ENCODE results near the gene PRIM2.
A peak's percentile ranks its signal among the peaks of the same experiment; 100 is the strongest.
"Not testable (repeated sequence)": the region's sequence is repeated elsewhere in the genome, so short reads cannot be mapped to it uniquely, and the experiment has no call there.

Gene PRIM2

GRCh38 chr6:57317060-57317943, at the start of gene PRIM2:
PRIM2 (plus strand) TSS chr6:57317630; CDS start chr6:57318446, 816 bp downstream.
- peak; percentile 98 for DNase-seq

- no peak for DNase-seq
Measured at GRCh38 chr6:57268294-57268640, 49.2 kb upstream of the PRIM2 start.

GRCh38 chr6:57274113-57274824, 43.2 kb upstream of the PRIM2 start:
- not testable (repeated sequence) for DNase-seq

GRCh38 chr6:57275384-57275783, 42.0 kb upstream of the PRIM2 start:
- no peak for DNase-seq

- no peak for DNase-seq
Measured at GRCh38 chr6:57276946-57277345, 40.5 kb upstream of the PRIM2 start.

GRCh38 chr6:57278570-57278969, 38.9 kb upstream of the PRIM2 start:
- no peak for DNase-seq

- DNase-seq = no peak
Measured at GRCh38 chr6:57279013-57279412, 38.4 kb upstream of the PRIM2 start.

- DNase-seq = peak; percentile 81
Measured at GRCh38 chr6:57283106-57283505, 34.3 kb upstream of the PRIM2 start.

GRCh38 chr6:57283911-57284455, 33.4 kb upstream of the PRIM2 start:
- no peak for DNase-seq

GRCh38 chr6:57288136-57288535, 29.3 kb upstream of the PRIM2 start:
- DNase-seq = peak; percentile 96

- not testable (repeated sequence) for DNase-seq
Measured at GRCh38 chr6:57293472-57293871, 24.0 kb upstream of the PRIM2 start.

GRCh38 chr6:57294862-57295445, 22.5 kb upstream of the PRIM2 start:
- no peak for DNase-seq

- DNase-seq = no peak
Measured at GRCh38 chr6:57297505-57297904, 19.9 kb upstream of the PRIM2 start.

GRCh38 chr6:57298741-57299140, 18.7 kb upstream of the PRIM2 start:
- no peak for DNase-seq

GRCh38 chr6:57301757-57302156, 15.7 kb upstream of the PRIM2 start:
- DNase-seq = no peak

- DNase-seq = peak; percentile 35
Measured at GRCh38 chr6:57302477-57302876, 15.0 kb upstream of the PRIM2 start.

GRCh38 chr6:57303931-57304681, 13.3 kb upstream of the PRIM2 start:
- no peak for DNase-seq

- no peak for DNase-seq
Measured at GRCh38 chr6:57305107-57305506, 12.3 kb upstream of the PRIM2 start.

GRCh38 chr6:57305761-57306160, 11.7 kb upstream of the PRIM2 start:
- DNase-seq = no peak

- DNase-seq = no peak
Measured at GRCh38 chr6:57306273-57306672, 11.2 kb upstream of the PRIM2 start.

- DNase-seq = no peak
Measured at GRCh38 chr6:57307850-57308249, 9.6 kb upstream of the PRIM2 start.

- DNase-seq = not testable (repeated sequence)
Measured at GRCh38 chr6:57308755-57309154, 8.7 kb upstream of the PRIM2 start.

Measured in NCI-H510A treated with DMSO at 0.1 percent for 48 hours (cell line).